NCI-H1417 (cell line): ENCODE measurements around the gene TMEM221.
"Not testable (repeated sequence)": the region's sequence is repeated elsewhere in the genome, so short reads cannot be mapped to it uniquely, and the experiment has no call there.

Experiments
- DNase-seq, 3 experiments: peaks; one replicate each; lab custom pipeline; 2025; lab: John Stamatoyannopoulos, UW

TMEM221 gene

GRCh38 chr19:17448131-17448967 lies at the start of gene TMEM221:
TSS of gene TMEM221 (minus strand) at chr19:17448668. CDS start at chr19:17448462, 206 bp downstream.
- peak in 2 of 3 experiments; percentile 43 to 52 for DNase-seq

GRCh38 chr19:17497149-17497798 lies 48.8 kb upstream of the TMEM221 start:
- DNase-seq: no peak

GRCh38 chr19:17496337-17496997 lies 48.0 kb upstream of the TMEM221 start:
- peak; percentile 24 to 48 (median 34) for DNase-seq

- DNase-seq: no peak
These were observed 47.3 kb upstream of the TMEM221 start for GRCh38 chr19:17495639-17496296.

DNA sequence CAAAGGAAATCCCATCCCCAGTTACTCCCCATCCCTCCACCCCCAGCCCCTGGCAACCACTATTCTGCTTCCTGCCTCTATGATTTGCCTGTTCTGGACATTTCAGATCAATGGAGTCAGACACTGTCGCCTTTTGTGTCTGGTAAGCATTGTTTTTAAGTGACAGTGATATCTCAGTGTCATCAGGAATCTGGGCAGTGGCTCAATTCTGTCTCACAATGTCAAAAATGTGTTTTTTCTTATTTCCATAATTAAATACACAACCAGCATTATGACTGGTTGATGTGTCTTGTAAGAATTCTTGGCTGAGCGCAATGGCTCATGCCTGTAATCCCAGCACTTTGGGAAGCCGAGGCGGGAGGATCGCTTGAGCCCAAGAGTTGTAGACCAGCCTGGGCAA lies 42.8 kb upstream of the TMEM221 start:
- DNase-seq: no peak

- DNase-seq: no peak
These were observed 41.9 kb upstream of the TMEM221 start for GRCh38 chr19:17490411-17490810.

- DNase-seq: no peak
These were observed 41.0 kb upstream of the TMEM221 start for GRCh38 chr19:17489392-17490030.

DNA sequence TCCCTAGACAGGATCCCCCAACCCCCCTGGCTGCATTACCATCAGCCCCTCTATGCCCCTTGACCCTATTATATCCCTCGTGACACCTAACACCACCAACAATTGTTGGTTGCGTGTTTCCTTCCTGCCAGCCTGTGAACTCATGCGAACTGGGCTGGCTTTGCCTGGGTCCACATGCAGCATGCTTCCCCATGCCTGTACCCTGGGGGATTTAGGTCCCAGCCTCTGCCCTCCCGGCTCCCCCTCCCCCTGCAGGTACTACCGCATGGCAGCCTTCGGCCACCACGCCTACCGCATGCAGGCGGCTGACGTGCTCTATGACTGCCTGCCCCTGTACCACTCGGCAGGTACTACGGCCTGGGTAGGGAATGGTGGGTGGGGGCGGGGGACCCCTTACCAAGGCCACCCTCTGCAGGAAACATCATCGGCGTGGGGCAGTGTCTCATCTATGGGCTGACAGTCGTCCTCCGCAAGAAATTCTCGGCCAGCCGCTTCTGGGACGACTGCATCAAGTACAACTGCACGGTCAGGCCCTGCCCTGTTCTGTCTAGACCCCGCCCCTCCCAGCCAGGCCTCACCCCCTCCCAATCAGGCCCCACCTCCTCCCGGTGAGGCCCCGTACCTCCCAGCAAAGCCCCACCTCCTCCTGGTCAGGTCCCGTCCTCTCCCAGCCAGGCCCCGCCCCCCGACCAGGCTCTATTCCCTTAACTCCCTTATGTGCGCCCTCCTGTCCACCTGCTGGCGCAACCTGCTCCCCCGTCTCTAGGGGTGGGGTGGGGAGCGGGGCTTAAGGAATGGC lies 40.3 kb upstream of the TMEM221 start:
- peak in 2 of 3 experiments; percentile 9 to 15 for DNase-seq

DNA sequence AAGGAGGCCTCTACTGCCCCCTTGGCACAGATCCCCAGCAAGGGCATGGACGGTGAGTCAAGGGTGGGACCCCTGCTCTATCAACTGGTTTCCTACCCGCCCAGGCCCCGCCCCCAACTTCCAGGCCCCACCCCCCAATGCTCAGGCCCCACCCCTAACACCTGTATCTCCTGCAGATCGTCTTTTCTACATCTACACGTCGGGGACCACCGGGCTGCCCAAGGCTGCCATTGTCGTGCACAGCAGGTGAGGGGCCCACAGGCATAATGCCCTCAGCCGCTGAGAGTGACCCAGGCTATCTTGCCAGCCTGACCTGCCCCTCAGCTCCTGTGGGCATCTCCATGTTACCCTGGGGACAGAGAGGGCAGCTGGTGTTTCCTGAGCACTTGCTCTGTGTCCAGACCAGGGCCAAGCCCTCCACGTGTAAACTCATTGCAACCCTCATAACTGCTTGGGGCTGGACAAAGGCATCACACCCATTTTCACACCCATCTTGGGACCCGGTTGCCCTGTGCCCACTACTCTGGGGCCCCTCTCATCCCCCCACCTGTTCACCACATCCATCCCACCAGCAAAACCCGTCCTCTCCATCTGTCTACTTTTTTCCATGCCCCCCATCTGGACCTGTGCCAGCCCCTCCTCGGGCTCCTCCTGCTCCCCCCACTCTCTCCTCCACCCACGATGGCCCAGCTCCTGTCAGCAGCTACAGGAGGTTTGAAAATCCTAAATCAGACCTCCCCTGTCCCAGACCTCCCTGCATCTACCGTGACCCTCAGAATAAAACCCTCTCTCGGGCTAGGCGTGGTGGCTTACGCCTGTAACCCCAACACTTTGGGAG lies 39.0 kb upstream of the TMEM221 start:
- DNase-seq: no peak

GRCh38 chr19:17486545-17487240 lies 38.2 kb upstream of the TMEM221 start:
- DNase-seq: no peak

GRCh38 chr19:17484520-17485185 lies 36.2 kb upstream of the TMEM221 start:
- no peak for DNase-seq

DNA sequence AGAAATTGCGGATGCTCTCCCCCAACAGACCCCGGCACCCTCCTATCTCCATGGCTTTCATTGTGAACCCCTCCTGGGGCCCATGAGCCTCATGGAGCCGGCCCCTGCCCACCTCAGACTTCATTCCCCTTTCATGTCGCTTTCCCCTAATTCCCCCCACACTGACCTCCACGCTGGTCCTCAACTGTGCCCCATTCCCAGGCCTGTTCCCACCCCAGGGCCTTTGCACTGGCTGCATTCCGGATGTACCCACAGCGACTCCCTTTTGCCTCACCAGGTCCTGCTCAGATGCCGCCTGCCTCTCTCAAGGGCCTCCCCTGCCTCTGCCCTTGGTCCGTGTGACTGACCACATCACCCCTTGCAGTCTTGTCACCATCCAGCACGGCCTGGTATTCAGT lies 35.1 kb upstream of the TMEM221 start:
- no peak for DNase-seq

DNA sequence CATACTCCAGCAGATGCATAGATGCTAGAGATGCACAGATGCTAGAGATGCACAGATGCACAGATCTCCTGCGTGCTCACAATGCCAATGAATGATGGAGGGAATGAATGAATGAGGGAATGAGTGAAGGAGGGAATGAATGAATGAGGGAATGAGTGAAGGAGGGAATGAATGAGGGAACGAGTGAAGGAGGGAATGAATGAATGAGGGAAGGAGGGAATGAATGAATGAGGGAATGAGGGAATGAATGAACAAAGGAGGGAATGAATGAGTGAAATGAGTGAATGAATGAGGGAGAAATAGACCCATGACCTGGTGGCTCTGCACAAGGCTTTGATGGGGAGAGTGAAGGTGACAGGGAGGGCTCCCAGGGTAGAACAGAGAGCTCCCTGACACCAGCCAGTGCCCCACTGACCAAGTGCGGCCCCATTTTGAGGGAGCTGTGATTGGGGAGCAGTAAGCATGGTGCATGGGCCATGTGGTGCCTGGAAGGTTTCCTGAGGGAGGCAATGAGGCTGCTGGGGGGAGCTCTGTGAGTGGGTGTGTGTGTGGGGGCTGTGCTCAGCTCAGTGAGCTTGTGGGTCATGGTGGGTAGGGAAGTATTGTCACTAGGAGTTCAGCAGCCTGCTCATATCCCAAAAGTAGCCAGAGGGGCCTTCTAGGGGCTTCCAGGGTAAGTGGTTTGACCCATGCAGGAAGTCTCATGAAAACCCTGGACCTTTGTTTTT lies 34.6 kb upstream of the TMEM221 start:
- no peak for DNase-seq

GRCh38 chr19:17481986-17482385 lies 33.5 kb upstream of the TMEM221 start:
- DNase-seq: no peak

DNA sequence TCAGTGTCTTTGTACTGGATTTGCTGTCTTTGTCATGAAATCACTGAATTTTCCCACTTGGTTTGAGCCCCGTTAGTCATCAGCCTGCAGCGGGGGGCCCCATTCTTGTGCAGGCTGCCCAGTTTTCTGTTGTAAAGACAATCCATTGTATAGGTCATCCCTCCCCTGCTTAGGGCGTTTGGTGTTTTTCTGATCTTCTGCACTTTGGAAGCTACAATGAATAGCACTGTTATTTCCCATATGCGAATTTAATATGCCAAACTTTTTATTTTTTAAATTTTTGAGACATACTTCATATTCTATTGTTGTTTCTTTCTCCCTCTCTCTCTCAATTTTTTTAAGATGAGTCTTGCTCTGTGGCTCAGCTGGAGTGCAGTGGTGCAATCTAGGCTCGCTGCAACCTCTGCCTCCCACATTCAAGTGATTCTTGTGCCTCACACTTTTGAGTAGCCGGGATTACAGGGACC lies 30.9 kb upstream of the TMEM221 start:
- DNase-seq: no peak

GRCh38 chr19:17475541-17476115 lies 27.2 kb upstream of the TMEM221 start:
- no peak for DNase-seq

GRCh38 chr19:17475011-17475540 lies 26.6 kb upstream of the TMEM221 start:
- not testable (repeated sequence) for DNase-seq
